Stimulated activated CD4-positive, alpha-beta T cell treated with anti-CD3 and anti-CD28 coated beads, Interleukin-2, amount 100 ng/mL, for 24 hours (primary cell): ENCODE measurements around the gene CYSRT1.
"Not testable (repeated sequence)": the region's sequence is repeated elsewhere in the genome, so short reads cannot be mapped to it uniquely, and the experiment has no call there.

ENCODE experiments used
- DNase-seq, 2 donors: peaks; one replicate each; pipeline ENCODE4 v3.0.0-alpha.2; 2020

CYSRT1 gene

DNA sequence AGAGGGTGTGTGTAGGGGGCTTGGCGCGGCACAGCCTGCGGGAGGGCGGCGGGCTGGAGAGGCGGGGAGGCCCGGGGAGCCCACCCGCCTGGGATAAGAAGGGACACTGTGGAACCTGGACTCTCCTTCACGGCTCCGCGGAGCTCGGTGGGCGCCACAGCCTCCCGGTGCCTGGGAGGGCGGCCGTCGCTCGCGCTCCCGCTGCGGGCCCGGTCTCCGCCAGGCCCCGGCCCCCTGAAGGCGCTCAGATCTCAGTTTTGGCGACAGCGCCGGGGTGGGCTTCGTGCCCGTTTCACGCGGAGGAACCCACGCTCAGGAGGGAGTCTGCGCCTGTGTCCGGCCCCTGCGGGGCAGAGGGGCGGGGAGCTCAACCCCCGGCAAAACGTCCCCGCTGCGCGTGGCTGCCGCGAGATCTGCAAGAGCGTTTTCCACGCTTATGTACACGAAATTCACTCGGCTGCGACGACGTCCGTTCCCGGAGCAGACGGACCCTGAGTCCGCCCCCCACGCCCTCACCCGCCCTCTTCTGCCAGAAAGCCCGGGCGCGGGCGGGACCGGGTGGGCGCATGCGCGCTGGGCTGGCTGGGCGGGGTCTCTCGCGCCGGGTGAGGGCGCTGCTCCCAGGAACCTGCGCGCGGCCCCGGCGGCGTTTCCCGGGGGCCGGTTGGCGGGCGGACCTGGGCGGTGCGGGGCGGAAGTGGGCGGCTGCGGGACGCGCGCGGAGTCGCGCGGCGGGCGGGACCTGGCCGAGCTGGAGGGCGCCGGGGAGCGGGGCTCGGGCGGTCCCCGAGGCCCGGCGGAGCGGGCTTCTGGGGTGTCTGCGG, 29.9 kb downstream of the CYSRT1 start, which contains the start of gene NELFB:
Gene NELFB (plus strand): TSS at position 704 of the 824 bp plus-strand sequence.
- DNase-seq: peak; percentile 98 to 99

DNA sequence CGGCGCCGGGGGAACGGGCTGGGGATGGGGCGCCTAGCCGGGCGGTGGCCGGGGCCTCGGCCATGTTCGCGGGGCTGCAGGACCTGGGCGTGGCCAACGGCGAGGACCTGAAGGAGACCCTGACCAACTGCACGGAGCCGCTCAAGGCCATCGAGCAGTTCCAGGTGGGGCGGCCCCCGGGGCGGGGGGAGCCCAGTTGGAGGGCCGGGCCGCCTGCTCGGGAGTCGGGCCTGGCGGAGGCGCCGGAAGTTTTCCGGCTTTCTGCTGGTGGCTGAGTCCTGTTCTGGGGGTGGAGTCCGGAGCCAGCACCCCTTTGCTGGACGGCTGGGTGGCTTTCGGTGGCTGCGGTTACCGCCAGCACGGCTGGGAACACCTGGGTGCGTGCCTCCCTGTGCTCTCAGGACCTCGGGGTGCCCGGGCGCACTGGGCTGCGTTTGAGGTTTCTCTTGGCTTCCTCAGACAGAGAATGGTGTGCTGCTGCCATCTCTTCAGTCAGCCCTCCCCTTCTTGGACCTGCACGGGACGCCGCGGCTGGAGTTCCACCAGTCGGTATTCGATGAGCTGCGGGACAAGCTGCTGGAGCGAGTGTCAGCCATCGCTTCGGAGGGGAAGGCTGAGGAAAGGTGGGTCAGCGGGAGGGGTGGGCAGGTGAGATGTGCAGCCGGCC, 30.6 kb downstream of the CYSRT1 start:
- DNase-seq: no peak

- DNase-seq: no peak
These were observed 31.4 kb downstream of the CYSRT1 start for GRCh38 chr9:137256362-137256761.

DNA sequence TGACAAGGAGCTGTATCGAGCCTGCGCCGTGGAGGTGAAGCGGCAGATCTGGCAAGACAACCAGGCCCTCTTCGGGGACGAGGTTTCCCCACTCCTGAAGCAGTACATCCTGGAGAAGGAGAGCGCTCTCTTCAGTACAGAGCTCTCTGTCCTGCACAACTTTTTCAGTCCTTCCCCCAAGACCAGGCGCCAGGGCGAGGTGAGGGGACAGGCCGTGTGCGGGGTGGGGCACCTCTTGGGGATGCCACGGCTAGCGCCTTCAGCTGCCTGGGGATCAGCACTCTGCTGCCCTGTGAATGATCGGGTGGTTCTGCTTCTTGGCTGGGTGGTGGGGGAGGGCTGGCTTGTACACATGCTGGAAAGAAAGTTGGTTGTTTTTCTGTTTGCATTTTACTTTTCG, 31.9 kb downstream of the CYSRT1 start:
- no peak for DNase-seq

DNA sequence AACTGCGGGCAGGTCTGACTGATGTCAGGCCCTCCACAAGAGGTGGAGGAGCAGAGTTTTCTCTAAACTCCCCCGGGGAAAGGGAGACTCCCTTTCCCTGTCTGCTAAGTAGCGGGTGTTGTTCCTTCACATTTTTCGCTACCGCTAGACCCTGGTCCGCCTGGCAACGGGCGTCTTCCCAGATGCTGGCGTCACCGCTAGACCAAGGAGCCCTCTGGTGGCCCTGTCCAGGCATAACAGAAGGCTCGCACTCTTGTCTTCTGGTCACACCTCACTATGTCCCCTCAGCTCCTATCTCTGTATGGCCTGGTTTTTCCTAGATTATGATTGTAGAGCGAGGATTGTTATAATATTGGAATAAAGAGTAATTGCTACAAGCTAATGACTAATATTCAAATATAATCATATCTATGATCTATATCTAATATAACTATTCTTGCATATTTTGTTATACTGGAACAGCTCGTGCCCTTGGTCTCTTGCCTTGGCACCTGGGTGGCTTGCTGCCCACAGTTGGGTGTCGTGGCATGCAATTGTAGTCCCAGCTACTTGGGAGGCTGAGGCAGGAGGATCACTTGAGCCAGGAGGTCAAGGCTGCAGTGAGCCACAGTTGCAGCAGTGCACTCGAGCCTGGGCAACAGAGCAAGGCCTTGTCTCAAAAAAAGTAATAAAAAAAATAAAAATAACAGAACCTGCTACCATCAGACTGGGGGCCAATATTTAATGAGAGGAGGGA, 37.4 kb downstream of the CYSRT1 start:
- DNase-seq: not testable (repeated sequence)

DNA sequence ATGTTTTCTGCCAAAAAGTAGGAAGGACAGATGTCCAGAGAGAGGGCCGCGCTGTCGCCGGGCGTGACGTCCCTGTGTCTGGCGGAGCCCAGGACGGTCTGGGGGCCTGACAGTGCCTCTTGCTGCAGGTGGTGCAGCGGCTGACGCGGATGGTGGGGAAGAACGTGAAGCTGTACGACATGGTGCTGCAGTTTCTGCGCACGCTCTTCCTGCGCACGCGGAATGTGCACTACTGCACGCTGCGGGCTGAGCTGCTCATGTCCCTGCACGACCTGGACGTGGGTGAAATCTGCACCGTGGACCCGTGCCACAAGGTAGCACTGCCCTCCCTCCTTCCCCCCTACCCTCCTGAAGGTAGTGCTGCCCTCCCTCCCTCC, 37.9 kb downstream of the CYSRT1 start:
- DNase-seq: no peak

GRCh38 chr9:137263506-137263905, 38.5 kb downstream of the CYSRT1 start:
- no peak for DNase-seq

GRCh38 chr9:137264067-137264466, 39.1 kb downstream of the CYSRT1 start:
- DNase-seq: no peak

GRCh38 chr9:137265496-137266161, 40.7 kb downstream of the CYSRT1 start:
- DNase-seq: no peak

- no peak for DNase-seq
These were observed 41.2 kb downstream of the CYSRT1 start for GRCh38 chr9:137266162-137266527.

DNA sequence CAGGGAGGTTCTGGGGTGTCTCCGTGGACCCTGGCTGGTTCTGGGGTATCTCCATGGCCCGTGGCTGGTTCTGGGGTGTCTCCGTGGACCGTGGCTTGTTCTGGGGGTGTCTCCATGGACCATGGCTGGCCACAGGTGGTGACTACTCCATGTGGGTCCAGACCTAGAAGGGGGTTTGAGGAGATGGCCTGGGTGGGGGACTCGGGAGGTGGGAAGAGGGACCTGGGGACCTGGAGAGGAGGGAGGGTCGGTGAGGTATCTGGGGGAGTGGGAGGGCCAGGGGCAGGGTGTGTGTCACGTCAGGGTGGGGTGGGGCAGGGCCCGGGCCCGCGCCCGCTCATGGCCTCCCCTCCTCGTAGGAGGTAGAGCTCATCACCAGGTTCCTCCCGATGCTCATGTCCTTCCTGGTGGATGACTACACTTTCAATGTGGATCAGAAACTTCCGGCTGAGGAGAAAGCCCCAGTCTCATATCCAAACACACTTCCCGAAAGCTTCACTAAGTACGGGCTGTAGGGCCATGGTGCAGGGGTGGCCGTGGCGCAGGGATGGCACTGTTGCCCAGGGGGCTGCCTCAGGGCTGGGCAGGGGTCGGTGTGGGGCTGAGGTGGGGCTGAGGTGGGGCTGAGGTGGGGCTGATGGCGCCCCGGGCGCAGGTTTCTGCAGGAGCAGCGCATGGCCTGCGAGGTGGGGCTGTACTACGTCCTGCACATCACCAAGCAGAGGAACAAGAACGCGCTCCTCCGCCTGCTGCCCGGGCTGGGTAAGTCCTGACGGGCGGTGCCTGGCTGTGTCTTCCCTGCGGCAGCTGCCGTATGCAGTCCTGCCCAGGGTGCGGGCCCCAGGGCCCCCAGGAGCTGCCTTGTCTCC, 41.8 kb downstream of the CYSRT1 start:
- no peak for DNase-seq

GRCh38 chr9:137267933-137268355, 43.0 kb downstream of the CYSRT1 start:
- no peak for DNase-seq

DNA sequence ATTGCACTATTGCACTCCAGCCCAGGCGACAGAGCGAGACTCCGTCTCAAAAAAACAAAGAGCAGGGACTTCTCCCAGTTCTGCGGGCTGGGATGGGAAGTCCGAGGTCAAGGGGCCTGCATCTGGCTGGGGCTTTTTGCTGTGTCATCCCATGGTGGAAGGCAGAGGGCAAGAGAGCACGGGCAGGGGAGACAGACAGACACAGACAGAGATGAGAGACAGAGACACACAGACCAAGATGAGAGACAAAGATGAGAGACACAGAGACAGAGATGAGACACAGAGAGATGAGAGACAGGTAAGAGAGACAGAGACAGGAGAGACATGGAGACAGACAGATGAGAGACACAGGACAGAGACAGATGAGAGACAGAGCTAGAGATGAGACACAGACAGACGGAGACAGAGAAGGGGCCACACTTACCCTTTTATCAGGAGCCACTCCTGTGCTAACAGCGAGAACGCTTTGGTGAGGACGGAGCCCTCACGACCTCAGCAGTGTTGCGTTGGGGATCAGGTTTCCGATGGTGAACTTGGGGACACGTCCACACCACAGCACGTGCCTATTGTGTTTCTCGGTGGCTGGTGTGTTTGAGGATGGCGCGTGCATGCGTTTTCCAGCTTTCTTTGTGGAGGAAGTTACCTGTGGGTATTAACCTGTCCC, 43.7 kb downstream of the CYSRT1 start:
- DNase-seq: no peak

DNA sequence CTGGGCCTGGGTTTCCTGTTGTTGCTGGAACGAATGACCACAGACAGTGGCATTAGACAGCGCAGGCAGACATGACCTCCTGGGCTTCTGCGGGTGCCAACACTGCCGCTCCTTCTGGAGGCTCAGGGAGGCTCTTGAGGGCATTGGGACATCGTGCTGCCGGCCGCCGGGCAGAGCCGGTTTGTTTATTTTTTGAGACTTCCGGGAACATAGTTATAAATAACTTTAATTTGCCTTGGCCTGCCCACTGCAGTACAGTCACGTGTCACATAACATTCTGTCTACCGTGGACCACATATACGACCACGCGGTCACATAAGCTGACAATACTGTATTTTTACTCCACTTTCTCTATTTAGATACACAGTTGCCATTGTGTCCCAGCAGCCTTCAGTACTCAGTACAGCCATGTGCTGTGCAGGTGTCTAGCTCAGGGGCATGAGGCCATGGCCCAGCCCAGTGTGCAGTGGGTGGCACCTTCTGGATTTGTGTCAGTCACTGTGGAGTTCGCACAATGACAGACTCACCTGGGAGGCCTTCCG, 44.3 kb downstream of the CYSRT1 start:
- DNase-seq: no peak

DNA sequence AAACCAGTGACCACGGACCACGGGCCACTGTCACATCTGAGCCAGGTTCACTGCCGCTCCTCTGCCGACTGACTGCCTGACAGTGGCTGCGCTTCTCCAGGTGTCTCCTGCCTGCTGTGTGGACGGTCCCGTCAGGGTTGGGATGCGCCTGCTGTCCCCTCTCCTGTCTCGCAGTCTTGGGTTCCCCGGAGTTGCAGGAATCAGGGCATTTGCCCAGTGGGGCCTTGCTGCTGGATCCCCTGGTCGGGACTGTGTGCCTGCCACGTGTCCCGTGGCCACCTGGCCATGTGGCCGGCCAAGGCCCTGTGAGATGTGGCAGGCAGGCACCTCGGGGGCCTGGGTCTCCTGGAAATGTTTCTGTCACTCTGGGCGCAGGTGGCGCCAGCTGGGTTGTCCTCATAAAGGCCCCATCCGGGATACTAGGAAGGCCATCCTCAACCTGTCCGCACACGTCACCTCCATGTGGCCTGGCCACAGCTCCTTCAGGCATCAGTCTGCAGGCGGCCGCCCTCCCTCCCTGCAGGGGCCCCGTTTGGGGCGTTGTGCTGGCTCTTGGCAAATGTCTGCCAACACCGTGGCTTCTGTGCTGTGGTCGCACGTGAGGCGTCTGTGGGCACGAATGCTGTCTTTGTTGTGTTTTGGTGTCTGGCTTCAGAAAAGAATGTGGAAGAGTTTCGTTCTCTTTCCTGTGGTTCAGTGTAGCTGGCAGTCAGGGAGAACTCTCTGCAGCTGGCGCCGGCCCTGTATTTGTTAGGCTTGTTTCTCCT, 46.1 kb downstream of the CYSRT1 start:
- peak in 1 of 2 donors; percentile 20 for DNase-seq

DNA sequence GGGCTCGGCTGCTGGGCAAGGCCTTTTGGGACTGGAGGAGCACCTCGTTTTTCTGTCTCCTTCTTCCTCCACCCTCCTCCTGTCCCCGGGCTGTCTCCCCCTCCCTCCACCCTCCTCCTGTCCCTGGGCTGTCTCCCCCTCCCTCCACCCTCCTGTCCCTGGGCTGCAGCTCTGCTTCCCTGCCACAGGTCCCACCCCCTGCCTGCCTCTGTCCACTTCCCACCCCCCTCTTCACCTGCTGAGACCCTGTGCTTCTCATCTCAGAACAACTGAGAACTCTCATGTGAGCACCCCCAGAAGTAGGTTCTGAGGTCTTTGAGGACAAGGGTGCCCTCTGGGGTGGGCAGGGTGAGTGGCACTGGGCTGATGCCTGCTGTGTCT, 46.7 kb downstream of the CYSRT1 start:
- DNase-seq: no peak

GRCh38 chr9:137272241-137273094, 47.5 kb downstream of the CYSRT1 start:
- DNase-seq: no peak

GRCh38 chr9:137273095-137273490, 48.1 kb downstream of the CYSRT1 start:
- no peak for DNase-seq

GRCh38 chr9:137273611-137274320, 48.8 kb downstream of the CYSRT1 start:
- no peak for DNase-seq
